CD4-positive, alpha-beta T cell treated with Interleukin-21 for 1 hour (primary cell): ENCODE measurements around the gene NLK.
"Not testable (repeated sequence)": the region's sequence is repeated elsewhere in the genome, so short reads cannot be mapped to it uniquely, and the experiment has no call there.

Experiments
- DNase-seq: peaks from one replicate; pipeline ENCODE4 v3.0.0-alpha.2; 2020

The NLK gene

DNA sequence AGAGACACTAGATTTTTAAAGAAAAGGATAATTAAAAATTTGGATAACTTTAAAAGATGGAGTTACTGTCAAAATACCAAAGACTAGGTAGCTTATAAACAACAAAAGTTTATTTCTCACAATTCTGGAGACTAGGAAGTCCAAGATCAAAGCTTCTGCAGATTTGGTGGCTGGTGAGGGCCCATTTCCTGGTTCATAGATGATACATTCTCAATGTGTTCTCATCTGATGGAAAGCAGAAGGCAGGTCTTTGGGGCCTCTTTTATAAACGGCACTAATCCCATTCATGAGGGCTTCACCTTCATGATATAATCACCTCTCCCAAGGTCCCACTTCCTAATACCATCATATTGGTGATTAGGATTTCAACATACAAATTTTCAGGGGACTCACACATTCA lies 33.7 kb downstream of the NLK start:
- no peak for DNase-seq

DNA sequence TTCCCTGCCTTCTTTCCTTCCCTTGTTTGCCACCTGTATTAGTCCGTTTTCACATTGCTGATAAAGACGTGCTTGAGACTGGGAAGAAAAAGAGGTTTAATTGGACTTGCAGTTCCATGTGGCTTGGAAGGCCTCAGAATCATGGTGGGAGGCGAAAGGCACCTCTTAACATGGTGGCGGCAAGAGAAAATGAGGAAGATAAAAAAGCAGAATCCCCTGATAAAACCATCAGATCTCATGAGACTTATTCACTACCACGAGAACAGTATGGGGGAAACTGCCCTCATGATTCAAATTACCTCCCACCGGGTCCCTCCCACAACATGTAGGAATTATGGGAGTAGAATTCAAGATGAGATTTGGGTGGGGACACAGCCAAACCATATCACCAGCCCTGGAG lies 34.7 kb downstream of the NLK start:
- DNase-seq = not testable (repeated sequence)

DNA sequence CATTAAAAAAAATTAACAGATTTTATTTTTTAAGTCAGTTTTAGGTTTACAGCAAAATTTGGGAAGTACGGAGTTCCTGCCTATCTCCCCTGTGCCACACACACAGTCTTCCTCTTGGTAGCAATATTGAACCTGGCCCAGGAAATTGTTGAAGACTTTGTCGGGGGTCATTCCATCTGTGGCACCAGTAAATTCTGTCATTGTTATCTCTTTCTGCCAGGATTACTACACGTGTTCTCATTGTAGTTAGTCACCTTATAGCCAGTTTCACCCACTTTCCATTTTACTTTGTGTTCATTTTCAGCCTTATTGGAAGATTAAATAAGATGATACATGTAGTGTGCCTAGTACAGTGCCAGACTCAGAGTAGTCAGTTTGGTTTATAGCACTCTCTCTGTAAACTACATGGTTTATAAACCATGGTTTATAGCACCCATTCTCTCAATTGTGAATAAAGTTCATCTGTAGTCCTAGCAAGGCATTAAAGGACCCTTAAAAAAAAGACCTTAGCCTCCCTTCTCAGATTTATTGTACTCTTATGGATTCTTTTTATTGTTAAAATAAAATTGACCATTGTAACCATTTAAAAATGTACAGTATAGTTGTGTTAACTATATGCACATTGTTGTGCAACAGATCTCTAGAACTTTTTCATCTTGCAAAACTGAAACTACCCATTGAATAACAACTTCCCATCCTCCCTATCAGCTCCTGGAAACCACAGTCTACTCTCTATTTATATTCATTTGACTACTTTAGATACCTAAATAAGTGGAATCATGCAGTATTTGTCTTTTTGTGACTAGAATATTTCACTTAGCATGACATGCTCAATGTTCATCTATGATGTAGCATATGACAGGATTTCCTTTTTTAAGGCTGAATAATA lies 36.1 kb downstream of the NLK start:
- no peak for DNase-seq

DNA sequence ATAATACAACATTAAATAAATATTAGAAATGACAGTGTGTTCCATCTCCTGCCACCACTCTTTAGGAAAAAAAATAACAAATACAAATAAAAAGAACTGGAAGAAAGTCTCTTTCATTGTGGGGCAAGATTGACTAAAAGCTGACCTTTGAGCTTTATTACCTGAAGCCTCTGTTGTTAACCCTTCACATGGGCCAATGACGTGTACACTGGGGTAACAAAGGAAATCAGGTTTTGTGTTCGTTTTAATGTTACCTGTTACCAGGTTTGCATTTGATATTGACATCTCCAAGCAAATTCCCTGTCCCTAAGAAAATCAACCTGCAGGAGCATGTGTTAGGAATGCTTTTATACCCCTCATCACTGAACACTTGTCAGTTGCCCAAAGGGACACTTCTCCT lies 39.0 kb downstream of the NLK start:
- no peak for DNase-seq

DNA sequence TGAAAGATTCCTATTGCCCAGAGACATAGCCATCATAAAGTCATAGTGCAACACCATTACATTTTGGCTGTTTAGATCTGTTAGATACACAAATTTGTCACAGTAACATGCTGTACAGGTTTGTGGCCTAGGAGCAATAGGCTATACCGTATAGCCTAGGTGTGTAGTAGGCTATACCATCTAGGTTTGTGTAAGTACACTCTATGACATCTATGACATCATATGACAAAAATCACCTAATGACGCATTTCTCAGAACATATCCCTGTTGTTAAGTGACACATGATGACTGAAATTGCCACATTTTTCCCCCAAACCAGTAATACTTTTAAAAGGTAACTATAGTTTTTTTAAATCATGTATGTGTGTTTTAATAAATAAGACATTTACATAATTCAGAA lies 43.3 kb downstream of the NLK start:
- no peak for DNase-seq

DNA sequence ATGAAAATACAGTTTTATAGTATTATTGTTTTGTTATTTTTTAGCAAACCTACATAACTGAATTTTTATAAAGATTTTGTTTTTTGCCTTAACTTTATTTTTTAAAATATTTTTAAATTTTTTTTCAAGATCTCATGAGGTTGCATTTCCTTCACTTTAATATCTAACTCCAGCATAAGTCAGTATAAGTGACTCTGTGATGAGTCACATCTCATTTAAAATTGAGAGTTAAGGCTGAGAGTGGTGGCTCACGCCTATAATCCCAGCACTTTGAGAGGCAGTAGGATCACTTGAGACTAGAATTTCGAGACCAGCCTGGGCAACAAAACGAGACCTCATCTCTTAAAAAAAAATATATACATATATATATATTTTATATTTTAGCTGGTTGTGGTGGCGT lies 44.0 kb downstream of the NLK start:
- DNase-seq = no peak

DNA sequence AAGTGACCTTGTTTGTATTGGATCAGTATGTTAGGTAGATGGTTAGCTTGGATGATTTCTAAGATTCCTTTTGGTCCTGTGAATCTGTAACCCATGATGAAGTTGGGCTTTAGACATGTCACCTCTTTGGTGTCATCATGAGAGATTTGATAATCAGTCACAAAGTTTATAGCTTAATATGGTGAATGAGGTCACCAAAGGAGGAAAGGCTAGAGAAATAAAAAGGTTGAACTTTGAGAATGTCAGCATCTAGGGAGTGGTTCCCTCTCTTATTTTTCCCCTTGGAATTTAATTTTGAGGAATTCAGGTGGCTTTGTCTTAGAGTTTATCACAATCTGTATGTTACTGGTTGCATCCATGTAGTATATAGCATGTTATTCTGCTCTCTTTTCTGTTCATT lies 45.3 kb downstream of the NLK start:
- no peak for DNase-seq

DNA sequence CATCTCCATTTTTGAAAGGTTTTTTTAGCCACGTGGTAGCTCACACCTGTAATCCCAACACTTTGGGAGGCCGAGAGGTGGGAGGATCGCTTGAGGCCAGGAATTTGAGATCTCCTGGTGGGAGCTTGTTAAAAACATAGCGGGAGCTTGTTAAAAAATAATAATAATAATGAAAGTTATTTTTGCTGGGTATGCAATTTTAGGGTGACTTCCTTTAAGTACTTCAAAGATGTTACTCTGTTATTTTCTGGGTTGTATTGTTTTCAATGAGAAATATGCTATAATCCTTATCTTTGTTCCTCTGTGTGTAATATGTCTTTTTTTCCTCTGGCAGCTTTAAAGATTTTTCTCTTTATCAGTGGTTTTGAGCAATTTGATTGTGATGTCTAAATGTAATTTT lies 48.1 kb downstream of the NLK start:
- DNase-seq = no peak

DNA sequence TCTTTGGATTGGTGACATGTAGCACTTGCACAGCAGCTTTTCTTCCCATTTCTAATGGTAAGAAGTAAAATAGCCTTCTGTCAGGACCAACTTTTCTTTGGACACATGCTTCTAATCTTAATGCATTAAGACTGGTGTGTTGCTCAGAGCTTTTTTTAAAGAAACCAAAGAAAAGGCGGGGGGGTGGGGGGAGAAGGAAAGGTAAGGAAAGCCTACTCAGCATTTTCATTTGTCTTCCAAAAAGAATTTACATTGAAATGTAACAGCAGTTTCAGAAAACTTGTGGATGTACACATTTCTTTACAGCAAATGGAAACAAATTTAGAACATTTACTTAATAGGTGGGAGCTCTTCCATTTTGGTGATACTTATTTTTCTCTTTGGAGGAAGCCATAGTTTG lies 49.6 kb downstream of the NLK start:
- DNase-seq = no peak

DNA sequence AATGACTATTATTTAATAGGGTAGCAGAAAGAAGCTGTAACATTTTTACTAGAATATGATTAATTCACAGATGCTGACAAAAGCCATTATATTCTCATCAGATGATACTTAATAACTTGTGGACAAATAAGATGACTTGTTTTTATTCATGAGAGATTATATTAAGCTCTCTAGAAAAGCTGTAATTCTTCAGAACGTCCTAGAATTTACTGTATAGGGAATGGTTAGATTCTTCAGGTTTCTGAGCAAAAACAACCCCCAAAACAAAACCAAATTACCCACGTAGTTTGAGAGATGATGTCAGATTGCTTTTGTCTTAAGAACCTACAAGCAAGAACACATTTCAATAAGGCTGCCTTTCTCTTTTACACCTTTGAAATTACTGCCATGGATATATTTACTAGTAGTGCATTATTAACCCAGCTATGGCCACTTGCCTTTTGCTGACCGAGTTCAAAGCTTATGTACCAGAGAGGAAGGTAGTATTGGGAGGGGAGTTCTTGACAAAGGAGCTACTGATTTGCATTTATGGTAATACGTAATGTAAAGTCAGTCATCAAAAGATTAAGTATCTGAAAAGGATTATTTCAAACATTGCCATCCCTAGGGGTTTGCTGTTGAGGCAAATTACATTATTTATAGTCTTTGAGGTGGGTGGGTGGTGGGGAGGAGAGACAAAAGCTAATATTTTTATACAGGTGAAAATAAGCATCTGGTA lies 51.7 kb downstream of the NLK start:
- no peak for DNase-seq

DNA sequence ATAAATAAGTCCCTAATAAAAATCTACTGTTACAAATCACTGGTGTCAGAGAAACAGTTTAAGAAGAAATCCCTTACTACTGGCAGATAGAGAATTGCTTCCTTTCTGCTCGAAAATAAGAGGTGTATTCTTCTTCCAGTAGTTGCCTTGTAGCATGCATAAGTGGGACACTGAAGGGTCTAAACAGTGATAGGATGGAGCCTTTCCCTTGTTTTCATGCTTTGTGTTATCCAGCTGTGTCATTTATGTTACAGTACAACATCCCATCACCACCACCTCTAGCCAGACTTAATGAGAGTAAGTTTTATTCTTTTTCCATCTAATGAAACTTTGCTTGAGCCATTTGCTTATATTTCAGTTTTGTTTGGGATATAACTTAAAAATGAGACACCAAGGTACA lies 54.3 kb downstream of the NLK start:
- DNase-seq = no peak

DNA sequence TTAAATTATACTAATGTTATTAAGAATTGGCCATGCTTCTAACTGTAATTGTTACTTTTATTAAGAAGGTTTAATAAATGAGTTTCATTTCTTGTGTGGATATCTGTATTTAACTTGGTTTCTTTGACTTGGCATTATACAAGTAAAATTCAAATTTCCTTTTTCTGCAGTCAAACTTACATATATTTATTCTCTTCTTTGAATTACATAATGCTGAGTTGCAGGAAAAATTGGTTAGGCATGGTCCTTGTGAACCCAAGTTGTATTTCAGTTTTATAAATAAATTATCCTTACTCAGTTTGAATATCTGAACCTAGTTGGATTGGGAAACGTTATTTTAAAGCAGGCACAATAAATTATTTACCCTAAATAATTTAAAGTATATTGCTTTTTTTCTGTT lies 54.8 kb downstream of the NLK start:
- DNase-seq = no peak

DNA sequence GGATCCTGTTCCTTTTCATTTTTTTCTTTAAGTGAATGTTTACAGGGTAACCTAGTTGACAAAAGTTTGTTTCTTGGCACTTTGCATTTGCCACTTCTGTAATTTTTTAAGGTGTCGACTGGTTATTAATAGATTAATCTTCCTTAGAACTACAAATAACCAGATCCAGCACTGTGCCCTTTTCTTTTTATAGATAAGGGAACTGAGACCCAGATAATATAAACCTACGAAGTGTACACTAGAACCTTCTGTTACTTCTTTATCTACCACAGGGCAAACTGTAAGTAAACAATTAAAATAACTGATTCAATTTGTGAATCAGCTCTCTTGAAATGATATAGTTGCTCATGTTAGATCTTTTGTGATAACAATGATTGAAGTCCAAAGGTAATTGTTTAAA lies 55.4 kb downstream of the NLK start:
- no peak for DNase-seq

DNA sequence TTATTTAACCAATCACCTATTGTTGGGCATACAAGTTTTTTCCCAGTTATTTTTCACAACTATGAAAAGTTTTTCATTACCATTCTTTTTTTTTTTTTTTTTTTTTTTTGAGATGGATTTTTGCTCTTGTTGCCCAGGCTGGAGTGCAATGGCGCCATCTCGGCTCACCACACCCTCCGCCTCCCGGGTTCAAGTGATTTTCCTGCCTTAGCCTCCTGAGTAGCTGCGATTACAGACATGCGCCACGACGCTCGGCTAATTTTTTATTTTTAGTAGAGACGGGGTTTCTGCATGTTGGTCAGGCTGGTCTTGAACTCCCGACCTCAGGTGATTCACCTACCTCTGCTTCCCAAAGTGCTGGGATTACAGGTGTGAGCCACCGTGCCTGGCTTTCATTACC lies 56.1 kb downstream of the NLK start:
- DNase-seq = not testable (repeated sequence)

DNA sequence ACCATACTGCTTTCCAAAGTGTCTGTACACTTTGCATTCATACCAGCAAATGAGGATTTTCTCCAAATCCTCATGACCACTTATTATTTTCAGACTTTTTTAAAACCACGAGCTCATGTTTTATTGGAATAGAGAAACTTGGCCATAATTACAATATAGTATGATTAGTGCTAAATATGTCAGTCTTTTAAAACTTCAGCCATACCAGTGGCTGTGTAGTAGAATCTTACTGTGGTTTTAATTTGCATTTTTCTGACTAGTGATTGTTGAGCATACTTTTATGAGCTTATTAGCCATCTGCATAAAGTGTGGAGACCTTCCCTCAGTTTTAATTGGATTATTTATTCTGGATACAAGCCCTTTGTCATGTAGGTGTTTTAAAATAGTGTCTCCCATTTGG lies 57.8 kb downstream of the NLK start:
- DNase-seq = no peak

DNA sequence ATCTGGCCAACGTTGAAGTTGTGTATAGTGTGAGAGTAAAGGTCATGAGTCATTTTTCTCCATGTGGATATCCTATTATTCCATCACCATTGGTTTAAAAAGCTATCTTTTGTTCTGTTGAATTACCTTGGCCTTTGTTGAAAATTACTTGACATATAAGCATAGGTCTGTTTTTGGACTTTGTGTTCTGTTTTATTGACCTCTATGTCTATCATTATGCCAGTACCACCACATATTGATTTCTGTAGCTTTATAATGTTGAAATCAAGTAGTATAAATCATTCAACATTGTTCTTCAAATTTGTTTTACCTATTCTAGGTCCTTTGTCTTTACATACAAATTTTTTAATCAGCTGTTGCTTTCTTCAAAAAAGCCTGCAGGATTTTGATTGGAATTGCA lies 58.5 kb downstream of the NLK start:
- no peak for DNase-seq

DNA sequence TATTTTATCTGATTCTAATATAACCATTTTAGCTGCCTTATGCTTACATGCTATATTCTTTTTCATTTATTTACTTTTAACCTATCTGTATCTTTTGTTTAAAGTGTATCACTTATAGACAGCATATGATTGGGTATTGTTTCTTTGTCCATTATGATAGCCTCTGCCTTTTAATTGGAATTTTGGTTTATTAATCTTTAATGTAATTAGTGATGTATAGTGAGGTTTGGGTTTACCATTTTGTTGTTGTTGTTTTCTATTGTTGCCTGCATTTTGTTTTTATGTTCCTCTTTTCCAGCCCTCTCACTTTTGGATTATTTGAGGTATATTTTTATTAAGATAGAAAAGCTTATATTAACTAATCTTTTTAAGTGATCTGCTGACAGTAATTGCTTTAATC lies 59.4 kb downstream of the NLK start:
- DNase-seq = no peak

DNA sequence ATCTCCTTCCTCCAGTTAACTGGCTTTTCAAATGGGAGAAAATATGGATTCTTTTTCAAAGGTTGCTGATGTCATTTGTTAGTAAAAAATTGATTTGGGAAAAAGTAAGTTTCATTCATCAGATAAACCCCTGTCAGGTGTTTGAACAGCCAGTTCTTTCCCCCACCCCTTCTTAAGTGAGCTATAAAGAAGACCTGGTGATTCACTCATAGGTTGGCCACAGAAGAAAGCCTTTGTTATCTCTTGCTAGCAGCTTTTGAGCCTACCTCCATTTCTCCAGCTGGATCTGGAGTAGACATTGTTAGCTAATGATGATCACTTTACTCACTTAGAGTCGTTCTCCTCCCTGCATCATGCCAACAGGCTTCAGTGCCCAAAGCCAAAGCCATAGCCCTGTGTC lies 63.0 kb downstream of the NLK start:
- DNase-seq = no peak

DNA sequence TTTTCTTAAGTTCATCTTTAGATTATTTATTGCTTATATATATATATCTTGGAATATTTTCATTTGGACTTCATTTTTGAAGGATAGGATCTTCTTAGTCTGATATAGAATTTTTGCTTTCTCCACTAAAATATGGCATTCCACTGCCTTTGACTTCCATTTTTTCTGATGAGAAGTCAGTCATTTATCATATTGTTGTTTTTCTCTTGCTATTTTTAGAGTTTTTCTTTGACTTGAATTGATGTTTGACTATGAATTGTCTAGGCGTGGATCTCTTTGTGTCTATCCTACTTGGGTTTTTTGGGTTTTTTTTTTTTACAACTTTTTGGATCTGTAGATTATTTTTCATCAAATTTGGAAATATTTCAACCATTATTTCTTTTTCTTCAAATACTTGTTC lies 67.7 kb downstream of the NLK start:
- no peak for DNase-seq

DNA sequence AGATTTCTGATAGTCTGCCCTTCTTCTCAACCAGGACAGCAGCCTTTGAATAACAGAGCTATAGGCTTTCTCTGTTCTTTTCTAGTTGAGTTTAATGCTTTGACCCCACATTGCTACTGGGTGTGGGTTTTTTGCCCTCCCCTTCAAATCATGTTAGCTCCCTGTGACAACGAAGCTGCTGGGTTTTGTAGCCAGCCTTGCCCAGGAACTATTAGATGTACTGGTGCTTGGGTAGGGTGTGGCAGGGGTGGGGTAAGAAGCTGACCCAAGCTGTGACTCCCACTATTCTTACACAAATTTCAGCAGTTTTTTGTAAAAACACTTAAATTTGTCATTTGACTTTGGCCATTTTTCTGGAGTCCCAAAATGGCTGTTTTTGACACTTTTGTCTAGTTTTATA lies 69.7 kb downstream of the NLK start:
- DNase-seq = no peak

DNA sequence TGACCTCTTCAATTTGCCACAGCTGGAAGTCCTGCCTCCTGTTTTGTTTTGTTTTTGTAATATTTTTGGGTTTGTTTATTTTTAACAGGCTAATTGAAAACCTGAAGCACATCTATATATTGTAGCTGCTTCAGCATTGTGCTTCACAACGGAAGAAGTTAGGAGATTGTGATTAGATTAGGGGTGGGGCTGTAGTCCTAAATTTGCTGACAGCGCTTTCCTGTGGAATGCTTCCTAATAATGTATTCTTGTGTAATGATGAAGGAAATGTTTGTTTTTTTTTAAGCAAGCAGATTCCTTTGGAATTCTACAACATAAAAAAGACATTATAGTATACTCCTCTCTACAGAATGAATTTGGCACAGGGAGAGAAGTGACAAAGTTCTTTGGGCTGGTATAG lies 70.1 kb downstream of the NLK start:
- DNase-seq = no peak

DNA sequence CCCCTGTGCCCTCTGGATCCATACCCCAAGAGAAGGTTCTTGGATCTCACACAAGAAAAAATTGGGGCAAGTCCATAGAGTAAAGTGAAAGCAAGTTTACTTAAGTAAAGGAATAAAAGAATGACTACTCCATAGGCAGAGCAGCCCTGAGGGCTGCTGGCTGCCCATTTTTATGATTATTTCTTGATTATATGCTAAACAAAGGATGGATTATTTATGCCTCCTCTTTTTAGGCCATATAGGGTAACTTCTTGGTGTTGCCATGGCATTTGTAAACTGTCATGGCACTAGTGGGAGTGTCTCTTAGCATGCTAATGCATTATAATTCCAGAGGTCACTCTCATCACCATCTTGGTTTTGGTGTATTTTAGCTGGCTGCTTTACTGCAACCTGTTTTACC lies 70.8 kb downstream of the NLK start:
- DNase-seq = no peak

DNA sequence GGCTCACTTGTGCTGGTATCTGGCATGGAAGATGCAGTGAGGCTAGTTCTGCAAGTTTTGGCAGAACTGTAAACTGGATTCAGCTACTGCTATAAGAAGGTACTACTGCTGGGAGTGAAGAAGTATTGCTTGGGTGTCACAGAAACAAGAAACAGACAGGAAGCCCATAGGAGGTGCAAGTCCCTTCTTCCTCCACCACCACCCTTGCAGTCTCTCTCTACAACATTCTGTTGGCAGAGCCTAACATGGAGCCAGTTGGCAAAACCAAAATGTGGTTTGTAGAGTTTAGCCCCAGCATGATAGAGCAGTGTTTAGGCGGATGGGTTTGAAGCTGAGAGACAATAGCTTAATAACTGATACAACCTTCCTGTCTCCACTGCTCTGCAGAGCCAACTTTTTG lies 72.6 kb downstream of the NLK start:
- DNase-seq = no peak

DNA sequence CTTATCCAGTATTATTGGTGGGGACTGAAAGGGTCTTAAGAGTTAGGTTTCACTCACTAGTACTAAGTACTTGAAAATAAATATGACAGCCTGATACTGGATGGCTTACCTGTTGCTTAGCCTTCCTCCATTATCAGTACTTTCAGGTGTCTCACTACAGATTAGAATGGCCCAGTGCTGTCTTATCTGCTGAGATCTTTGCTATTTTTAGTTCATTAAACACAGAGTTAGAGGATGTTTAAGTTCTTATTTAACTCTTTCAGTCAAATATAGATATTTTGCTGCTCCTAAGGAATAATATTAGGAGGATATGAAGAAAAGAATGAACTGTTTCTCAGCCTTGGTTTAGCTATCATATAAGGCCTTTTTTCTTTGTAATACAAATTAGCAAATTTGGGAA lies 74.8 kb downstream of the NLK start:
- no peak for DNase-seq

DNA sequence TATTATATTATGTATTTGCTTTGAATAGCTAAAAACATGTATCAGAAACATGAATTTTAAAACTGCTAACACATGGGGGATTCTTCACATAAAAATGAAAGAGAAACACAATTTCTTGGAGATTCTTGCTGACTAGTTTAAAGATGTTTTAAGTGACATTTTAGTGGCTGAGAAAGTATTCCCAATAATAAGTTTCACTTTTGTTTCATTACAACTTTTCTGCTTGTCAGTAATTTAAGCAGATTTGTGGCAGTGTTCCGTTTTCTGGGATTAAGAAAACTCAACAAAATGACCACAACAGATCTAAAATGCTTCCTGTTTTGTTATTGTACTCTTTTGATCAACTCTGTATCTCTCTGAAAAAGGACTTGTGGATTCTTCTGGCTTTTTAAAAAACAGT lies 75.9 kb downstream of the NLK start:
- peak; percentile 1 for DNase-seq
